CD4-positive, alpha-beta T cell treated with Interleukin-17A for 1 hour (primary cell): ENCODE results near the gene TNFAIP3.

Experiments
- DNase-seq: peaks from one replicate; pipeline ENCODE4 v3.0.0-alpha.2; 2020

Gene TNFAIP3

DNA sequence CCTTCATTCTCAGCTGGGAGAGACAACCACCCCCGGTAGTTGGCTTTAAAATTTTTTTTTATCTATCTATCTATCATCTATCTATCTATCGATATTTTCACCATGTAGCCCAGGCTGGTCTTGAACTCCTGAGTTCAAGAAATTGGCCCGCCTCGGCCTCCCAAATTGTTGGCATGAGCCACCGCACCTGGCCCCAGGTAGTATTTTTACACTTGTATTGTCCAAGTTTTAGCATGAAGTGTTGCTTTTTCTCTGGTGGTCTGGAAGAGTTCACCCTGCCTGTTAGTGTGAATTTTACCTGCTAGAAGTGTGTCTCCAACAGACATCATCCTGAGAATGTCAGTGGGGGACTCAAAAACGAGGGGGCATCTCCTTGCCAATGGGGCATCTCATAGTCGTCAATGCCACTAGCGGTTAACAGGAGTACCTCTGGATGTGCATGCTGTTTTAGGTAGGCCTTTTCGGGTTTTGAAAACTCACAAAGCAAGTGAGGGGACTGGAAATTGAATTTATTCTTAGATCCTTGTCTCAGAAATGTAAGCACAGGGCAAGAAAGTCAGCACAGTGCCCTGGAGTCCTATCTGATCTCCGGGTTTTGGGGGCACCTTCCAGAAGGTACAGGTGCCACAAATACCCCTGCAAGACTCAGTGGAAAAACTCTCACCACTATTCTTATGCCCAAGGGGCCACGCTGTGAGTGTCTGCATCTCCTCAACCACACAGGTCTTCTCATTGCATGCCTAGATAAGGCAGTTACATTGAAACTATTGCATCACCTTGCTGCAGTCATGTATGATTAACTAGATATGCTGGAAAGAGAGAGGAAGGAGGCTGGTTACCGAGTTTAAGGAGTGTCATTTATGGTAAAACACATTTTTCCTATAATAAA, 37.1 kb downstream of the TNFAIP3 start:
- no peak for DNase-seq

GRCh38 chr6:137904822-137905617, 38.0 kb downstream of the TNFAIP3 start:
- peak; percentile 42 for DNase-seq

GRCh38 chr6:137906020-137906472, 39.0 kb downstream of the TNFAIP3 start:
- DNase-seq = no peak

GRCh38 chr6:137907170-137907569, 40.1 kb downstream of the TNFAIP3 start:
- DNase-seq = no peak

GRCh38 chr6:137909533-137909932, 42.5 kb downstream of the TNFAIP3 start:
- no peak for DNase-seq

DNA sequence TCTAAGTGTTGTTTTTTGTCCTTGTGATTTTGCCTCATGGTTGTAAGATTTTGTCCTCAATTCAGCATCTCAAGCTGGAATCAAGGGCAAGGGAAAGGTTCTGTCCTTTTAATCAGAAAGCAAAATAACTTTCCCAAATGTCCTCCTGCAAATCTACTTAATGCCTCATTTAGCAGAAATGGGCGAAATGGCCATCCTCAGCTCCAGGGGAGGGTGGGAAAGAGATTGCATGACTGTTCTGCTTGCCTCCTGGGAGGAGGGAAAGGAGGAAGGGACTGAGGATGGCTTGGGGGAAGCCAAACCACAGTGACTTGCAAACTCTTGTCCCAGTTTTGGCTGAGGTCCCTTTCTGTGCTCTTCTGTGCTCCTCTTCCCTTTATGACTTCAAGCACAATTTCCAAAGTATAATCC, 43.4 kb downstream of the TNFAIP3 start:
- DNase-seq = no peak

GRCh38 chr6:137910843-137911456, 43.9 kb downstream of the TNFAIP3 start:
- no peak for DNase-seq

GRCh38 chr6:137911675-137912191, 44.7 kb downstream of the TNFAIP3 start:
- no peak for DNase-seq

GRCh38 chr6:137912813-137913212, 45.8 kb downstream of the TNFAIP3 start:
- no peak for DNase-seq

DNA sequence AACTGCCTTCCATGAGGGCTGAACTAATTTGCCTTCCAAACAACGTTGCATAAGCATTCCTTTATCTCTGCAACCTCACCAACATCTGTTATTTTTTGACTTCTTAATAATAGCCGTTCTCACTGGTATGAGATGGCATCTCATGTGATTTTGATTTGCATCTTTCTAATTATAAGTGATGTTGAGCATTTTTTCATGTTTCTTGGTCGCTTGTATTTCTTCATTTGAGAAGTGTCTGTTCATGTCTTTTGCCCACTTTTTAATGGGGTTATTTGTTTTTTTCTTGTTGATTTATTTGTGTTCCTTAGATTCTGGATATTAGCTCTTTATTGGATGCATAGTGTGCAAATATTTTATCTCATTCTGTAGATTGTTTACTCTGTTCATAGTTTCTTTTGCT, 46.4 kb downstream of the TNFAIP3 start:
- no peak for DNase-seq

DNA sequence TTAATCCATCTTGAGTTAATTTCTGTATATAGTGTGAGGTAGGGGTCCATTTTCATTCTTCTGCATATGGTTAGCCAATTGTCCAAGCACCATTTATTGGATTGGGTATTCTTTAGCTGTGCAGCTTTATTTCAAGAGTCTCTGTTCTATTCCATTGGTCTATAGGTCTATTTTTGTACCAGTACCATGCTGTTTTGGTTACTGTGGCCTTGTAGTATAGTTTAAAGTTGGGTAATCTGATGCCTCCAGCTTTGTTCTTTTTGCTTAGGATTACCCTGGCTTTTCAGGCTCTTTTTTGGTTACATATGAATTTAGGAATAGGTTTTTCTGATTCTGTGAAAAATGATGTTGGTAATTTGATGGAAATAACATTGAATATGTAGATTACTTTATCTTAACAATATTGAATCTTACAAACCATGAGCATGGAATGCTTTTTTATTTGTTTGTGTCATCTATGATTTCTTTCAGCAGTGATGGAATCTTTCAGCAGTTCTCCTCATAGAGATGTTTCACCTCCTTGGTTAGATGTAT, 47.0 kb downstream of the TNFAIP3 start:
- no peak for DNase-seq

GRCh38 chr6:137914530-137915193, 47.6 kb downstream of the TNFAIP3 start:
- DNase-seq = no peak

DNA sequence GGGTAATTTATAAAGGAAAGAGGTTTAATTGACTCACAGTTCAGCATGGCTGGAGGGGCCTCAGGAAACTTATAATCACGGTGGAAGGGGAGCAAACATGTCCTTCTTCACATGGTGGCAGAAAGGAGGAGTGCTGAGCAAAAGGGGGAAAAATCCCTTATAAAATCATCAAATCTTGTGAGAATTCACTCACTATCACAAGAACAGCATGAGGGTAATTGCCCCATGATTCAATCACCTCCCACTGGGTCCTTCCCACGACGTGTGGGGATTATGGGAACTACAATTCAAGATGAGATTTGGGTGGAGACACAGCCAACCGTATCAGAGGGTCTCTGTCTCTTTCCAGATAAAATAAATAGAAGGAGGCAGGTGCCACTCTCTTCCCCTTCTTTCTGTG, 48.7 kb downstream of the TNFAIP3 start:
- no peak for DNase-seq

GRCh38 chr6:137917551-137918325, 50.7 kb downstream of the TNFAIP3 start:
- DNase-seq = no peak

DNA sequence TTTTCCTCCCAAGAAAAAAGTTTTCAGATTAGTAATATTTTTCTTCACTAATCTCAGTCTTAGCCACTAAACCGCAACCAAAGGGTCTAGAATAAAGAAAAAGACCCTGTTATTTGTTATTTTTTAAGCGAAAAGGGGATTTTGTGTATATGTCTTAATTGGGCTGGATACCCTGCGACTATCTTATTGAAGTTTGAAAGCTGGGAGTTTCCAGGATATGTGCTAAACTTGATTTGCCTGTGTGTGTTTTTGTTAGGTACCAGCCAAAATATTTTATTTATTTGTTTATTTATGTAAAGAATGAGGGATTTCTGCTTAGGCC, 52.4 kb downstream of the TNFAIP3 start:
- DNase-seq = no peak

DNA sequence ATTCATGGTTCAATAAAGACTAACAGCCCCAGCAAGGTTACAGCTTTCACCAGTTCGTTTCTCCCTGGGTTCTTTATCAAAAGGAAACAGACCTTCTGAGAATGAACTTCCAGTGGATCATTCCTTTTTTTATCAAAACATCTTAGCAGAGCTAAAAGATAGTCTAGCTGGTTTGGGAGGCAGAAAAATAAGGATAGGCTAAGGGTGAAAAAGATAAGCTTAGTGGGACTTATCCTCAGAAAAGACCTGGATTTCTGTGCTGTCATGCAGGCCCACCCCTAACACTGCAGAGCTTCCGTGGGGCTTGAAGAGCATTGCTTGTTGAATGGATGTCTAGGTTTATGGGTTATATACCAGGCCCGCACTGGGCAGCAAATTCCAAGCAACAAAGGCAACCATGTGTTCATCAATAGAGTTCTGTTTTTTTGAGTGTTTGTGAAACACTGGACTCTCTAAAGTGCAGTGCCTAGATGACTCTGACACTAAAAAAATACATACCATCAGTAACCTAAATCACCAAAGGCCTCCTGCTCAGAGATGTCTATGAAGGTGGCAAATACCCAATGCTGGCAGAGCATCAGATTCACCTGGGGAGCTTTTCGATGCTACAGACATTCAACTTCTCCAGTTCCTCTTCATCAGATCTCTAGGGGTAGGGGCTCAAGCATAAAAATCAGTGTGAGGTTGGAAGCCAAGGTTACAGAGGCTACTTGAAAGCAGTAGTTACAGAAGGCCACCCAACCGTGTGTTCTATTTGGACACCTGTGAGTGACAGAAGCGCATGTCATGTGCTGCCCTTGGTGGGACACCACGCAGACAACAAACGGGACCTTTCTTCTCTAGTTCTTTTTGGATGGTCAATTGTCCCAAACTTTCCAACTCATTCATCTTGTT, 53.0 kb downstream of the TNFAIP3 start:
- DNase-seq = no peak

GRCh38 chr6:137921823-137922222, 54.8 kb downstream of the TNFAIP3 start:
- no peak for DNase-seq

GRCh38 chr6:137923866-137924653, 57.0 kb downstream of the TNFAIP3 start:
- no peak for DNase-seq

- DNase-seq = no peak
Observed at GRCh38 chr6:137925141-137925698, 58.2 kb downstream of the TNFAIP3 start.
